ENCODE results near the gene ZNF335. TPM values are rescaled to one million over a fixed set of nuclear protein-coding genes. Genes with fewer than 3 reads are reported as not detected.

The ZNF335 gene
- total and polyA plus RNA-seq, 2 experiments from 2014 or later, result 12.6 to 14.9 TPM

- Histone ChIP-seq H3K9me2 (replicated peaks; ENCODE audit: insufficient read depth) (no peaks in the 10 kb centered on the region), H3K36me3 (replicated peaks; ENCODE audit: insufficient read depth, low read depth) (no peaks in the 10 kb centered on the region), H3K79me2 (peaks cover 18% of the 10 kb centered on the region), H3K27ac (no peak overlapping the region), H3K4me2 (no peak overlapping the region), H3K4me1 (ENCODE audit: insufficient read depth) (peaks cover 11% of the 10 kb centered on the region), H3K9me3 (ENCODE audit: low read depth) (no peaks in the 10 kb centered on the region), H4K20me1 (ENCODE audit: insufficient read depth, poor library complexity, severe bottlenecking) (no peaks in the 10 kb centered on the region), H3K27me3 (no peaks in the 10 kb centered on the region), H3K4me3 (no peak overlapping the region), H2AFZ (no peak overlapping the region)
- 98% methylated on average over 14 of the region's 14 CpGs for WGBS (ENCODE audit: low lambda C conversion rate, missing lambda C conversion rate)
- TF ChIP-seq EZH2phosphoT487 (IDR thresholded peaks at IDR 0.05; ENCODE audit: low read depth, severe bottlenecking, unreplicated experiment) (no peak), EZH2 (IDR thresholded peaks at IDR 0.05; ENCODE audit: borderline replicate concordance) (no peak), CTCF (IDR thresholded peaks at IDR 0.05; ENCODE audit: poor library complexity) (no peak)
- DNase-seq (ENCODE audit: low spot score), result no peak
Measured at GRCh38 chr20:45968801-45969711, 2.9 kb downstream of the ZNF335 start.

- Histone ChIP-seq H3K27ac (no peak overlapping the region), H3K9me2 (replicated peaks; ENCODE audit: insufficient read depth) (no peaks in the 10 kb centered on the region), H2AFZ (no peak overlapping the region), H3K27me3 (no peaks in the 10 kb centered on the region), H3K36me3 (replicated peaks; ENCODE audit: insufficient read depth, low read depth) (no peaks in the 10 kb centered on the region), H4K20me1 (ENCODE audit: insufficient read depth, poor library complexity, severe bottlenecking) (no peaks in the 10 kb centered on the region), H3K4me3 (no peak overlapping the region), H3K9me3 (ENCODE audit: low read depth) (no peaks in the 10 kb centered on the region), H3K4me2 (no peak overlapping the region), H3K79me2 (peaks cover 18% of the 10 kb centered on the region), H3K4me1 (ENCODE audit: insufficient read depth) (peaks cover 11% of the 10 kb centered on the region)
- 98% methylated on average over 10 of the region's 10 CpGs for WGBS (ENCODE audit: low lambda C conversion rate, missing lambda C conversion rate)
- TF ChIP-seq CTCF (IDR thresholded peaks at IDR 0.05; ENCODE audit: poor library complexity), result no peak
- no peak for TF ChIP-seq EZH2 (IDR thresholded peaks at IDR 0.05; ENCODE audit: borderline replicate concordance)
- TF ChIP-seq EZH2phosphoT487 (IDR thresholded peaks at IDR 0.05; ENCODE audit: low read depth, severe bottlenecking, unreplicated experiment), result no peak
- no peak for DNase-seq (ENCODE audit: low spot score)
Measured at GRCh38 chr20:45968081-45968671, 3.8 kb downstream of the ZNF335 start.

- no peak overlapping the region for H3K27ac ChIP-seq
- H4K20me1 ChIP-seq (ENCODE audit: insufficient read depth, poor library complexity, severe bottlenecking), result no peaks in the 10 kb centered on the region
- peaks cover 11% of the 10 kb centered on the region for H3K4me1 ChIP-seq (ENCODE audit: insufficient read depth)
- H3K36me3 ChIP-seq (replicated peaks; ENCODE audit: insufficient read depth, low read depth), result no peaks in the 10 kb centered on the region
- no peaks in the 10 kb centered on the region for H3K27me3 ChIP-seq
- peaks cover 18% of the 10 kb centered on the region for H3K79me2 ChIP-seq
- no peak overlapping the region for H2AFZ ChIP-seq
- DNase-seq (ENCODE audit: low spot score), result no peak
- TF ChIP-seq CTCF (IDR thresholded peaks at IDR 0.05; ENCODE audit: poor library complexity) (no peak), EZH2phosphoT487 (IDR thresholded peaks at IDR 0.05; ENCODE audit: low read depth, severe bottlenecking, unreplicated experiment) (no peak), EZH2 (IDR thresholded peaks at IDR 0.05; ENCODE audit: borderline replicate concordance) (no peak)
- H3K4me3 ChIP-seq, result no peak overlapping the region
- WGBS (ENCODE audit: low lambda C conversion rate, missing lambda C conversion rate), result 98% methylated on average over 9 of the region's 13 CpGs
- H3K9me3 ChIP-seq (ENCODE audit: low read depth), result no peaks in the 10 kb centered on the region
- no peaks in the 10 kb centered on the region for H3K9me2 ChIP-seq (replicated peaks; ENCODE audit: insufficient read depth)
- H3K4me2 ChIP-seq, result no peak overlapping the region
Measured at GRCh38 chr20:45967551-45968080, 4.4 kb downstream of the ZNF335 start.
